ENCODE measurements around the gene KCP. TPM values are rescaled to one million over a fixed set of nuclear protein-coding genes. Genes with fewer than 3 reads are reported as not detected.

The KCP gene
- total RNA-seq, 2 experiments from 2014 or later: 0.11 TPM; not detected in 1

DNA sequence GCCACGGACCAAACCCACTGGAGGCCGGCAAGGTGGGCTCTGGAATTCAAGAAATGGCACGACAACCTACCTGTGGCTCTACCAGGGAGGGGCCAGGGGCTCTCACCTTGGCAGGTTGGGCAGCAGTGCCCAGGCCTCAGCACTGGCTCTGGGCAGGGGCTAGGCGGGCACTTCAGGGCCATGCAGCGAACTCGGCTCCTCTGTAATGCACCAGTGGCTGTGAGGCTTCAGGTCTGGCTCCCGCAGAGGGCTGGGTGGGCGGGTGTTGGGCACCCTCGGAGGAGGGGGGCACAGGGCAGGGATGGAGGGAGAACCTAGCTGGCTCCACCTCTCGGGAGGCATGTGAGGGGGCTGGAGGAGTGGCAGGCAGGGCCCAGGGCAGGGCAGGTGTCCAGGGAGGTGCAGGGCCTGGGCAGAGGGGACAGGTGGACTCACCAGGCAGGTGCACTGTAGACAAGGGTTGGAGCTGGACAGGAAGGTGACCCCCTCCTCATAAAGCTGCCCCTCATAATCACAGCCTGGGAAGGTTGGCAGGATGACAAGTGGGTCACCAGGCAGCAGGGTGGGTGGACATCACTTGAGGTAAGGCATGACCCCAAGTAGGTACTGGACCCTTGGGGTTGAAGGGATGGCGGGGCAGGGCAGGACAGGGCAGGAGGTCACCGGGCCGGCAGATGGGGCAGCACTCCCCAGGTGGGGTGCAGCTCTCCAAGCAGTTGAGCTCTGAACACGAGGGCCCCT is 6.7 kb downstream of the KCP start:
- no peak overlapping the region for H3K27ac Mint-ChIP-seq

DNA sequence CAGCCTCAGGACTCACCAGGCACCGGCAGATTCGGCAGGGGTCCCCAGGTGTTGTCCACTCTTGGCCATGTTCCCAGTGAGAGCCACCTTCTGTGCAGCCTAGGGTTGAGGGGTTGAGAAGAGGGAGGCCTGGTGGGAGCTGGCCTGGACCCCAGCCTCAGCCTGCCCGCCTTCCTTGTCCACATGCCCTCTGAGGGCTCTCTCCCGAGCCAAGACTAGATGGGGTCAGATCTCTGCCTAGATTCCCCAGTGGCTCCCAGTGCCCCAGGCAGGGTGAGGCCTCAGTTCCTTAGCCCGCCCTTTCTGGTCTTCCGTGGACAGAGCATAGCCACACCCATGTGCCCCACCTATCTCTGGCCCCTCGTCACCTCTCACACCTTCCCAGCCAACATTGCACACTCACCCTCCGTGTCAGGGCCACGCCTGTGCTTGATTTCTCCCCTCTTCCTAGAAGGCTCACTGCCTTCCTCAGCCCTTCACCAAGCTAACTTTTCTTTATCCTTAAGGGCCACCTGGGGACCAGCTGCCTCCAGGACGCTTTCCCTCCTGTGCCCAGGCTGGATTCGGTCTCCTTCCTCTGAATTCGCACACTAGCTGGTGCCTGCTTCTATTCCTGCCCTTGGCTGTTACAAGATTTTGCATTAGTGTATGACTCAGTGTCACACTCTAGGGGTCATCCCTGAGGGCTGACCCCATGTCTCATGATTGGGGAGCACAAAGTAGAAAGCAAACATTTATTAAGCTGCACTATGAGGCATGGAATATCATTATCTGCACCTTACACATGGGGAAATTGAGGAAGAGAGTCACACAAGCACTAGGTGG is 7.5 kb downstream of the KCP start:
- H3K36me3 ChIP-seq (ENCODE audit: insufficient read depth, low read length): no peaks in the 10 kb centered on the region
- Mint-ChIP-seq H3K27me3 (peaks cover 42% of the 10 kb centered on the region), H3K9me3 (no peaks in the 10 kb centered on the region), H3K4me3 (no peak overlapping the region), H3K27ac (no peak overlapping the region), H3K4me1 (ENCODE audit: low read depth) (no peaks in the 10 kb centered on the region), H3K36me3 (ENCODE audit: low read depth) (no peaks in the 10 kb centered on the region)
- ATAC-seq (ENCODE audit: poor library complexity): no peak
- H3K4me1 ChIP-seq (ENCODE audit: insufficient read depth, low read length): peaks cover 7% of the 10 kb centered on the region
- ChIA-PET CTCF (interaction anchor here (1.5 kb wide), 1 partner anchor 189 kb away, joined by 4 read pairs; no protein-coding TSS in a partner anchor), POLR2A (no interaction called here)
- H3K9me3 ChIP-seq (ENCODE audit: control insufficient read depth in 1 of 2, insufficient read depth in 1 of 2, low read length in 2 of 2): peaks cover 0 to 4% of the 10 kb centered on the region in 2 experiments
- peaks cover 0 to 4% of the 10 kb centered on the region in 2 experiments for H3K27me3 ChIP-seq (ENCODE audit: control insufficient read depth in 1 of 2, insufficient read depth in 2 of 2, low read length in 2 of 2)
- intact Hi-C loops (cut with DNase I, micrococcal nuclease): loop anchor here in 1 of 2 experiments (5.0 kb wide), 1 partner anchor 309 kb away; no protein-coding TSS in a partner anchor
- H3K4me3 ChIP-seq (ENCODE audit: low read length): no peak overlapping the region
- TF ChIP-seq, protein P1, sequence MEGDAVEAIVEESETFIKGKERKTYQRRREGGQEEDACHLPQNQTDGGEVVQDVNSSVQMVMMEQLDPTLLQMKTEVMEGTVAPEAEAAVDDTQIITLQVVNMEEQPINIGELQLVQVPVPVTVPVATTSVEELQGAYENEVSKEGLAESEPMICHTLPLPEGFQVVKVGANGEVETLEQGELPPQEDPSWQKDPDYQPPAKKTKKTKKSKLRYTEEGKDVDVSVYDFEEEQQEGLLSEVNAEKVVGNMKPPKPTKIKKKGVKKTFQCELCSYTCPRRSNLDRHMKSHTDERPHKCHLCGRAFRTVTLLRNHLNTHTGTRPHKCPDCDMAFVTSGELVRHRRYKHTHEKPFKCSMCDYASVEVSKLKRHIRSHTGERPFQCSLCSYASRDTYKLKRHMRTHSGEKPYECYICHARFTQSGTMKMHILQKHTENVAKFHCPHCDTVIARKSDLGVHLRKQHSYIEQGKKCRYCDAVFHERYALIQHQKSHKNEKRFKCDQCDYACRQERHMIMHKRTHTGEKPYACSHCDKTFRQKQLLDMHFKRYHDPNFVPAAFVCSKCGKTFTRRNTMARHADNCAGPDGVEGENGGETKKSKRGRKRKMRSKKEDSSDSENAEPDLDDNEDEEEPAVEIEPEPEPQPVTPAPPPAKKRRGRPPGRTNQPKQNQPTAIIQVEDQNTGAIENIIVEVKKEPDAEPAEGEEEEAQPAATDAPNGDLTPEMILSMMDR (IDR thresholded peaks at IDR 0.05): no peak
- H3K27ac ChIP-seq (ENCODE audit: low read depth in 1 of 2, low read length in 2 of 2): no peak overlapping the region
- peak in 1 of 14 experiments; percentile 7 for DNase-seq

More for the DNA sequence above, 6.7 kb downstream of the KCP start:
- intact Hi-C loops (cut with DNase I, micrococcal nuclease): loop anchor here (1.0 to 5.0 kb wide), 2 partner anchors 188 to 309 kb away; no protein-coding TSS in a partner anchor
- Mint-ChIP-seq H3K4me1 (ENCODE audit: low read depth) (no peaks in the 10 kb centered on the region), H3K36me3 (ENCODE audit: low read depth) (no peaks in the 10 kb centered on the region), H3K4me3 (no peak overlapping the region), H3K27me3 (peaks cover 48% of the 10 kb centered on the region), H3K9me3 (no peaks in the 10 kb centered on the region)
- DNase-seq: peak in 1 of 14 experiments; percentile 20
- Histone ChIP-seq H3K9me3 (ENCODE audit: control insufficient read depth in 1 of 2, insufficient read depth in 1 of 2, low read length in 2 of 2) (peaks cover 0 to 4% of the 10 kb centered on the region in 2 experiments), H3K4me3 (ENCODE audit: low read length) (no peak overlapping the region), H3K27me3 (ENCODE audit: control insufficient read depth in 1 of 2, insufficient read depth in 2 of 2, low read length in 2 of 2) (peaks cover under 1 to 4% of the 10 kb centered on the region in 2 experiments), H3K4me1 (ENCODE audit: insufficient read depth, low read length) (peaks cover 7% of the 10 kb centered on the region), H3K36me3 (ENCODE audit: insufficient read depth, low read length) (no peaks in the 10 kb centered on the region), H3K27ac (ENCODE audit: low read depth in 1 of 2, low read length in 2 of 2) (no peak overlapping the region)
- ChIA-PET CTCF (interaction anchor here (1.5 kb wide), 1 partner anchor 188 kb away, joined by 4 read pairs; no protein-coding TSS in a partner anchor), POLR2A (no interaction called here)
- TF ChIP-seq, protein P1 (IDR thresholded peaks at IDR 0.05): no peak
- no peak for ATAC-seq (ENCODE audit: poor library complexity)

DNA sequence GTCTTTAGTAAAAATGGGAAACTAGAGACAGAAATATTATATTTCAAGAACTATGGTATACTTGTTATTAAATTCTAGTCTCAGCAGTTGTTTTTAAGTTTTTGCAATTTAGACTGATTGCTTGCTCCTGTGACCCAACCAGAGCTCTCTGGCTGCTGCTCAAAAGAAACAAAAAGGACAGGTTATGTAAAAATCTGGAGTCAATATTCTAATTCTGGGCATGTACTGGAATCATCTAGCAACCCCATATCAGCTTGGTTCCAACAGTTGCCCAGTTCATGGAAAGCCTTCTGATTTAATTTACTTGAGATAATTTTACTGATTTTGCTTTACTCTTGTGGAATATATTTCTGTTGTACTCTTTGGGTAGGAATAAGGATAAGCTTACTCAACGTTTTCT is 10.3 kb downstream of the KCP start:
- DNase-seq: no peak
- ATAC-seq (ENCODE audit: poor library complexity): no peak
- Histone ChIP-seq H3K4me1 (ENCODE audit: insufficient read depth, low read length) (peaks cover 7% of the 10 kb centered on the region), H3K36me3 (ENCODE audit: insufficient read depth, low read length) (no peaks in the 10 kb centered on the region), H3K27ac (ENCODE audit: low read depth in 1 of 2, low read length in 2 of 2) (no peak overlapping the region), H3K27me3 (ENCODE audit: control insufficient read depth in 1 of 2, insufficient read depth in 2 of 2, low read length in 2 of 2) (no peaks in the 10 kb centered on the region), H3K9me3 (ENCODE audit: control insufficient read depth in 1 of 2, insufficient read depth in 1 of 2, low read length in 2 of 2) (peaks cover 0 to 4% of the 10 kb centered on the region in 2 experiments), H3K4me3 (ENCODE audit: low read length) (no peak overlapping the region)
- Mint-ChIP-seq H3K36me3 (ENCODE audit: low read depth) (no peaks in the 10 kb centered on the region), H3K4me1 (ENCODE audit: low read depth) (no peaks in the 10 kb centered on the region), H3K27me3 (peaks cover 22% of the 10 kb centered on the region), H3K27ac (no peak overlapping the region), H3K4me3 (no peak overlapping the region), H3K9me3 (no peaks in the 10 kb centered on the region)
- POLR2A ChIA-PET: no interaction called here
- TF ChIP-seq, protein P1 (IDR thresholded peaks at IDR 0.05): no peak
- CTCF ChIA-PET: interaction anchor here (1.0 to 1.7 kb wide), 2 partner anchors 17 to 191 kb away, joined by 3 to 4 read pairs; no protein-coding TSS in a partner anchor
- intact Hi-C loops (cut with DNase I, micrococcal nuclease): loop anchor here in 1 of 2 experiments (5.0 kb wide), 1 partner anchor 312 kb away; no protein-coding TSS in a partner anchor

All from CD4-positive, alpha-beta T cell (primary cell).